ENCODE results near the gene DHRSX. TPM values are rescaled to one million over a fixed set of nuclear protein-coding genes. Genes with fewer than 3 reads are reported as not detected.
A peak's percentile ranks its signal among the peaks of the same experiment; 100 is the strongest.

Gene DHRSX
- total and polyA plus RNA-seq, 2 of the 13 experiments (the other 11 are each of a cell fraction or from before 2014, with no cell fraction given) = 15.5 to 24.3 TPM

- in situ Hi-C loops (cut with HindIII; ENCODE audit: extremely low pct_ligation_motif_present, low pct_unique_long_range_greater_than_20kb) (no loop called here), intact Hi-C loops (cut with micrococcal nuclease; ENCODE audit: unreplicated experiment) (no loop called here)
- TF ChIP-seq MNT (IDR thresholded peaks at IDR 0.05) (0 out of 2 replicates have a peak, but pooled peaks have one; percentile 14), PAX8 (CRISPR knock-in tag; IDR thresholded peaks at IDR 0.05; ENCODE audit: borderline replicate concordance) (no peak), ZBTB34 (CRISPR knock-in tag; IDR thresholded peaks at IDR 0.05) (no peak), AGO2 (optimal IDR thresholded peaks at IDR 0.05; ENCODE audit: low read depth, low read length) (no peak)
- ATAC-seq = no peak
- peaks cover 44% of the 10 kb centered on the region for H3K79me2 ChIP-seq (ENCODE audit: insufficient read depth, low read length)
- no peaks in the 10 kb centered on the region for H3K27me3 ChIP-seq (ENCODE audit: control insufficient read depth in 1 of 2, insufficient read depth in 2 of 2, low read length in 2 of 2)
- ChIA-PET POLR2A (no interaction called here), CTCF (ENCODE audit: low intra/inter-chr PET ratio, low total read pairs) (no interaction called here)
- no peaks in the 10 kb centered on the region; a peak in 1 of 5 replicates for H3K36me3 ChIP-seq (replicated peaks in 1 of 2; ENCODE audit: control insufficient read depth in 1 of 2, insufficient read depth in 2 of 2, low read length in 2 of 2)
- no peak overlapping the region for H3K27ac ChIP-seq (ENCODE audit: extremely low read length, insufficient read depth, low read length)
- BruUV-seq (replicated peaks) = no TSS peak
- H3K4me3 ChIP-seq (replicated peaks in 1 of 3; ENCODE audit: insufficient read depth in 1 of 3, low read depth in 2 of 3, low read length in 3 of 3) = no peak overlapping the region
- DNase-seq (ENCODE audit: low spot score) = no peak
- no peaks in the 10 kb centered on the region for H3K9me3 ChIP-seq (ENCODE audit: low read length)
- peaks cover 27% of the 10 kb centered on the region for H3K4me1 ChIP-seq (ENCODE audit: insufficient read depth, low read length)
- 0 out of 2 replicates have a peak, but pooled peaks cover 5% of the 10 kb centered on the region for H4K20me1 ChIP-seq (ENCODE audit: insufficient read depth, low read length)
- WGBS (ENCODE audit: low lambda C conversion rate) = 95% methylated on average over 13 of the region's 21 CpGs
- no peak overlapping the region for H3K9ac ChIP-seq (ENCODE audit: insufficient read depth, low read depth, low read length)
- no peak overlapping the region for H3K4me2 ChIP-seq (ENCODE audit: low read depth, low read length)
- no peak for FAIRE-seq
- H2AFZ ChIP-seq (ENCODE audit: low read length) = no peak overlapping the region
These were observed 22.0 kb downstream of the DHRSX start for GRCh38 chrX:2478546-2479419.

Measured in HepG2 (cell line).